Measurements from ENCODE around the gene HLF.

DNA sequence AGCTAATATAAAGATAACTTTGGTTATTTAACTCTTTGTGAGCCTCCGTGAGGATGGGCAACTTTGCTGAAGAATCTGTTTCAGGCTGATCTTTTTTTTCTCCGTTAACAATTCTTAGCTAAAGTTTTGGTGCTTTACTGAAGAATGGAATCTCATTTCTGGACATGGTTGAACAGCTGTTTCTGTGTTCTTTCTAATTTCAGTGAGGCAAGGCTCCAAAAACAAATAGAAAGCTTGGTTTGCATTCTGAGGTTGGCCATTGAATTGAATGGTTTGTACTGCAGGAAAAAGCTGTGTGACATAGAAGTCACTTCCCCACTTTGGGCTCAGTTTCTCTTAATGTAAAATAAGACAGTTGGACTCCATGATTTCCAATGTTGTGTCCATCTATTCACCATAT lies 22.3 kb upstream of the HLF start:
- TF ChIP-seq, protein P1, sequence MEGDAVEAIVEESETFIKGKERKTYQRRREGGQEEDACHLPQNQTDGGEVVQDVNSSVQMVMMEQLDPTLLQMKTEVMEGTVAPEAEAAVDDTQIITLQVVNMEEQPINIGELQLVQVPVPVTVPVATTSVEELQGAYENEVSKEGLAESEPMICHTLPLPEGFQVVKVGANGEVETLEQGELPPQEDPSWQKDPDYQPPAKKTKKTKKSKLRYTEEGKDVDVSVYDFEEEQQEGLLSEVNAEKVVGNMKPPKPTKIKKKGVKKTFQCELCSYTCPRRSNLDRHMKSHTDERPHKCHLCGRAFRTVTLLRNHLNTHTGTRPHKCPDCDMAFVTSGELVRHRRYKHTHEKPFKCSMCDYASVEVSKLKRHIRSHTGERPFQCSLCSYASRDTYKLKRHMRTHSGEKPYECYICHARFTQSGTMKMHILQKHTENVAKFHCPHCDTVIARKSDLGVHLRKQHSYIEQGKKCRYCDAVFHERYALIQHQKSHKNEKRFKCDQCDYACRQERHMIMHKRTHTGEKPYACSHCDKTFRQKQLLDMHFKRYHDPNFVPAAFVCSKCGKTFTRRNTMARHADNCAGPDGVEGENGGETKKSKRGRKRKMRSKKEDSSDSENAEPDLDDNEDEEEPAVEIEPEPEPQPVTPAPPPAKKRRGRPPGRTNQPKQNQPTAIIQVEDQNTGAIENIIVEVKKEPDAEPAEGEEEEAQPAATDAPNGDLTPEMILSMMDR (conservative IDR thresholded peaks at IDR 0.05 in 1 of 2, IDR thresholded peaks at IDR 0.05 in 1 of 2; ENCODE audit: extremely low read depth in 1 of 2, insufficient read depth in 1 of 2, low read depth in 1 of 2, low read length in 2 of 2), result no peak
- no peak for TF ChIP-seq EZH2 (IDR thresholded peaks at IDR 0.05; ENCODE audit: borderline replicate concordance, low read length)

Data from mammary epithelial cell (primary cell).